Cardiac fibroblast (primary cell): ENCODE measurements around the gene PSRC1.
"Not testable (repeated sequence)": the region's sequence is repeated elsewhere in the genome, so short reads cannot be mapped to it uniquely, and the experiment has no call there.

Experiments used
- DNase-seq, 2 donors: peaks; one replicate each; pipeline versions ENCODE4 v3.0.0 to v3.0.0-alpha.2; 2010; ENCODE audit warnings: low read depth in 2 of 2
- H3K4me3 ChIP-seq, 2 donors: replicated peaks in 1 of 2; 1 replicate in 1 of 2; 2 replicates in 1 of 2; pipeline ENCODE4 v1.5.1; 2011; ENCODE audit warnings: low read depth in 2 of 2, low read length in 2 of 2, mild to moderate bottlenecking in 2 of 2, moderate library complexity in 1 of 2
- TF ChIP-seq, protein P1 (sequence below): IDR thresholded peaks from one replicate; pipeline ENCODE4 v1.5.1; 2011; ENCODE audit warnings: low read depth, mild to moderate bottlenecking, low read length, inconsistent platforms

The PSRC1 gene

DNA sequence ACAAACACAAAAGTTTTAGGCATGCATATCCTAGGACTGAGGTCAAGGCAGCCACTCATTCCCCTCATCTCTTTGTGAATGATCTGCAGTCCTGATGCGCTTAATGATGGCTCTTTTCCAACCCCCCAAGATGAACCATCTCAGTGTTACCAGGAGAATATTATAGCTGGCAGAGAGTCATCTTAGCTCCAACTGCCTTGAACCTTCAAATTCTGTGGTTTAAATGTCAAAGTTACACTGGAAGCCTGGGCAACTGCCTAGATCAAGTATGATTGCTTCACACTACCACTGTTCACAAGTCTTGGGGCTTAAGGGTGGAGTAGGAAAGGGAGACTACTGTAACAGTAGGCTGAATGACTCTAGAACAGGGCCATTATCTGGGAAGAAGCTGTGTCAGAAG, 31.9 kb upstream of the PSRC1 start:
- no peak overlapping the region for H3K4me3 ChIP-seq
- DNase-seq, result peak in 1 of 2 donors; percentile 30
- TF ChIP-seq, protein P1, sequence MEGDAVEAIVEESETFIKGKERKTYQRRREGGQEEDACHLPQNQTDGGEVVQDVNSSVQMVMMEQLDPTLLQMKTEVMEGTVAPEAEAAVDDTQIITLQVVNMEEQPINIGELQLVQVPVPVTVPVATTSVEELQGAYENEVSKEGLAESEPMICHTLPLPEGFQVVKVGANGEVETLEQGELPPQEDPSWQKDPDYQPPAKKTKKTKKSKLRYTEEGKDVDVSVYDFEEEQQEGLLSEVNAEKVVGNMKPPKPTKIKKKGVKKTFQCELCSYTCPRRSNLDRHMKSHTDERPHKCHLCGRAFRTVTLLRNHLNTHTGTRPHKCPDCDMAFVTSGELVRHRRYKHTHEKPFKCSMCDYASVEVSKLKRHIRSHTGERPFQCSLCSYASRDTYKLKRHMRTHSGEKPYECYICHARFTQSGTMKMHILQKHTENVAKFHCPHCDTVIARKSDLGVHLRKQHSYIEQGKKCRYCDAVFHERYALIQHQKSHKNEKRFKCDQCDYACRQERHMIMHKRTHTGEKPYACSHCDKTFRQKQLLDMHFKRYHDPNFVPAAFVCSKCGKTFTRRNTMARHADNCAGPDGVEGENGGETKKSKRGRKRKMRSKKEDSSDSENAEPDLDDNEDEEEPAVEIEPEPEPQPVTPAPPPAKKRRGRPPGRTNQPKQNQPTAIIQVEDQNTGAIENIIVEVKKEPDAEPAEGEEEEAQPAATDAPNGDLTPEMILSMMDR, result no peak

DNA sequence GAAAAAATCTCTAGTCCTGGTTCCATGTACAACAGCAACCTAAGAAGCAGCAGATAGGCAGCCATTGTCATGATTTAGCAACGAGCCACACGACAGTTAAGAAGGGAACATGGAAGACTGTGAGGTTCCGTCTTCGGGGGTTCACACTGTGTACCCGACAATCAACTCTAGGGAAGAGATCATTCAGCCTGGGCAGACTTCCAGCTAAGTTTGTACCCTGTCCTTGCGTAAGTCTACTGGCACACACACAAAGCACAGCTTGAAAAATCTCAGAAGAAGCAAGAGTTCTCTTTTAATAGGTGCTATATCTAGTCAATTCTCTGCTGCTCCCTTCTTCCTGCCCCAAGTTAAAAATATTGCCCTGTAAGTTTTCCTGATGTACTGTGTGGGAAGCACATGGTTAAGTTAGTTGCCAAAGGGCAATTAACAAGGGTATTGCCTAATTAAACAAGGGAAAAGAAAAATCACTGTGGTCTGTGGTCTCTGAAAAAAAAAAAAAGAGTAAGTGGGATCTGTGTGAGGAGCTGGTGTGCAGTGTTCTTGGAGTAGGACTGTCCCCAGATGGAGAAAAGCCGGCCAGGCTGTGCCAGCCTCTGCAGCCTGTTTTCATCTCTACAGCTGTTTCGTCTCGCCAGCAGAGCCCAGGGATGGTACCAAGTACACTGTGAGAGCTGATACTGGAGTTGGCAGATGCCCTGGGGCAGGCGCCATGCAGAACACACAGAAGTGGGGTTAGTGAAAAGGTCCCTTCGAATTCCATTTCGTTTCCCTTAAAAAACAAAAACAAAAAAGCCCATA, 30.2 kb upstream of the PSRC1 start:
- peak; percentile 25 to 39 for DNase-seq
- H3K4me3 ChIP-seq, result no peak overlapping the region
- TF ChIP-seq, protein P1, result no peak

DNA sequence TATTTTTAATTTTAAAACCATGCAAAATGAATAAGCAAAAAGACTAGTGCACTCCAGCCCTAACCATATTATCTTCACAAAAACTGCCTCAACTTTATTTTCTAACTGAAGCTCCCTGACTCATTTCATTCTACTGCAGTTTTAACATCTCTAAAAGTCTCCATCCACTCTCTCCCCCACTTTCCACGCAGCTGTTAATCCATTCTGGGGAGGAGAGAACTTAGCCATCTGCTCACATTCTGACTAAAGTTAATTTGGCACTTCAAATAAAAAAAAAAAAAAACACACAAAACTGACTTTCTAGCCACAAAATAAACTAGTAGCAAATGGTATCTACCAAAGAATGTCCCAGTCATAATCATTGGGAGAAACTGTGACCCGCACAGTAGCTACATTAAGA, 29.3 kb upstream of the PSRC1 start:
- no peak for DNase-seq
- TF ChIP-seq, protein P1, result no peak
- H3K4me3 ChIP-seq, result no peak overlapping the region

DNA sequence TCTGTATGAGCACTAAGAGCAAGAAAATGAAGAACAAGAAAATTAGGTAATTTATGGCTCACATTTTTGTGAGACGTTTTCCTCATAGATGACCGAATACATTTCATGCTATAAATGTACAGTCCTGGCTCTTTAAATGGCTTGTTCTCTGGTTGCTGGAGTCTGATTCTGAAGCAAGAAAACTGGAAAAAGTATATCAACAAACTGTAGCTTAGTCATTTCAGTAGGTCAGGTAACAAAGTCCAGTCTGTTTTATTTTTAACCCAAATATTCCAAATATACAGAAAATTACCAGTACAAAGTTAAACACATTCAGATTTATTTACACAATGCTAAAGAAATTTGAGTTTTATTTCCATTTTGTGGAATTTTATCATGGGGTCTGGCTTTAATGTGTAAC, 26.4 kb upstream of the PSRC1 start:
- no peak for DNase-seq
- TF ChIP-seq, protein P1, result no peak
- no peak overlapping the region for H3K4me3 ChIP-seq

DNA sequence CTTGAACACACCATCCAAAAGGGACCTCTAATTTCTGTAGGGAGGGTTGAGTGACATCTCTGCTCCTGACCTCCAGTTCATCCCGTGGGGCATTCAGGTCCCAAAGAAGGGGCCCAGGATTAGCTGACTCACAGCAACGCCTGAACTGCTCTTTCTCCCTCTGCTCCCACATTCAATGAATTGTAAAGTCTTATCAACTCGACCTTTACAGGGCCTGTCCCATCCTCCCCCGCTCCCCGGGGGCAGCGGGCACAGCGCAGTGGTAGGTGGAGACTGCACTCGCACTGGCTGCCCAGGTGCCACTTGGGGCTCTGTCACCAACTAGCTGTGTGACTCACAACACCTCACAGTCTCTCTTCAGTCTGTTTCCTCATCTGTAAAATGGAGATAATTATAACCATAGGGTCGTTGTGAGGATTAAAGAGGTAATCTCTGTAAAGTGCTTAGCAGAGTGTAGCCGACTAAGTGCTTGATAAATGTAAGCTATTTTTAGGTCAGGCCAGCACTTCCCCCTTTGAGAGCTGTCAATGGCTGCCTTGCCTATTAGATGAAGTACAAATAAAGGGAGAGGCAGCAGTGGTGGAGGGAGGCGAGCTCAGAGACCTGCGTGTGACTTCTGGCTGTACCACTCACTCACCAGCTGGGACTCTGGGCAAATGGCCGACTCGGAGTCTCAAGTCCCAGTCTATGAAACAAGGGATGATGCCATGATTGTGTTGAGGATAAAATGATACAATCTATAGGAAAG, 24.5 kb upstream of the PSRC1 start:
- DNase-seq, result no peak
- TF ChIP-seq, protein P1, result no peak
- H3K4me3 ChIP-seq, result no peak overlapping the region

DNA sequence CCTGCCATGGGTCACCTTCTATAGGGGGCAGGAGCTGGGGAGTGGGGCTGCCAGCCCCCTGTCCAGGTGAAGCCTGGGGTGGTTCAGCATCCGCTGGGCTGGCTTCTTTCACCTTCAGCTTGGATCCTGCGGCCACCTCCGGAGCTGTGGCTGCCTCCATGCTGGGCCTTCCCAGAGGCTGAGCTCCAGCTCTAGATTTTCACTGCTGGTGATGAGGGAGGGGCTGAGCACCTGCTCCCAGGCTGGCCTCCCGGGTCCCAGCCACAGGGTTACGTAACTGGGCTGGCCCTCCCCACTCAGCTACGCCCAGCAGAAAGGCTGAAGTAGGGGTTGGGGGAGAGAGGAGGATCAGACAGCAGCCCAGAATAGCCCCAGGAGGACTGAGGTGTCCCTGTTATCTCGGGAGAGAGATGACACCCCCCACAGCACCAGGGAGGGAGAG, 23.9 kb upstream of the PSRC1 start, which contains the start of gene MYBPHL:
Gene MYBPHL (minus strand): TSS at position 180 of the 442 bp plus-strand sequence. CDS start 20 bp downstream, at position 160.
- DNase-seq, result no peak
- no peak within 1 kb of the TSS for H3K4me3 ChIP-seq
- TF ChIP-seq, protein P1, result no peak

DNA sequence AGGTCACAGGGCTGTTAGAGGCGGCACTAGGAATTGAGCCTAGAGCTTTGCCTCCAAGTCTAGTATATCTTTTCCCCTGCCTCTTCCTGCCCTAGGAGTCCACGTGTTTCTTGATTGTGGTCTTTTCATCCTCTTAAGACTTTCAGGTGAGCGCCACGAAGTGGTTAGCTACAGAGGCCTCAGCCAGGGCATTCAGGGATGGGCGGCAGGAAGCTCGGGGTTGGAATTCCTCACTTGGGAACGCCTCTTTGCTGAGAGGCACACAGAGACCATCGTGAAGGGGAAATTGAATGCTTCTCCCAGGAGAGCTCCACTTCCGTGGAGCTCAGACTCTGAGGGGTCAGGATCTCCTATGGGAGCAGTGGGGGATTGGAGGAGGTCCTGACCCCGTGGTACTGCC, 23.0 kb upstream of the PSRC1 start:
- not testable (repeated sequence) for H3K4me3 ChIP-seq, DNase-seq
